Activated CD8-positive, alpha-beta memory T cell treated with anti-CD3 and anti-CD28 coated beads, Interleukin-2, amount 50 U/mL, for 1 hour (primary cell): Measurements from ENCODE around the gene PLCB3.
"Not testable (repeated sequence)": the region's sequence is repeated elsewhere in the genome, so short reads cannot be mapped to it uniquely, and the experiment has no call there.

ENCODE experiments used
- DNase-seq: peaks from one replicate; pipeline ENCODE4 v3.0.0-alpha.2; 2020; ENCODE audit errors: extremely low read depth

The PLCB3 gene

DNA sequence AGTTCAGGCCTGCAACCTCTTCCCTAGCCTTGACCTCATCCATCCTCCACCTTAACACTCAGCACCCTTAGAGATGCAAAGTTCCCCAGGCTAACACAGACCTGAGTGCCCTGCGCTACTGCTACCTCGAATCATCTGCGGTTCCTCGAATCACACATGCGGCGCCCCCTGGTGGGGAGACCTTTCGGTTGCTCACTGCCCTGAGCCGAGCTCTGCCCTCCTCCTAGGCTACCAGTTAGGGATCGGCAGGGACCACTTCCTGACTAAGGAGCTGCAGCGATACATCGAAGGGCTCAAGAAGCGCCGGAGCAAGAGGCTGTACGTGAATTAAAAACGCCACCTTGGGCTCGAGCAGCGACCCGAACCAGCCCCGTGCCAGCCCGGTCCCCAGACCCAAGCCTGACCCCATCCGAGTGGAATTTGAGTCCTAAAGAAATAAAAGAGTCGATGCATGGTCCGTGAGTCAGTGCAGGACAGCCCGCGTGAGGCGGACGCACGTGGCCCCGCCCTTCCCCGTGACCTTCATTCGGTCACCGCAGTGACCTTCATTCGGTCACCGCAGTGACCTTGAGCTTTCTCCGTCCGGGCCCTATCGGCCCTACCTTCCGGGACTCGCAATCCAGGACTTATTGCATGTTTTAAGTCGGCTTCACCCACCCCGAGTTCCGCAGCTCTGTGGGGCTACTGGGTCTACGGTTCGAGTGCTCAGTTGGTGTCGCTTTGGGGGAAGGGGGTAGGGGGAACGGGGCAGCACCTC, 53.2 kb downstream of the PLCB3 start:
- peak; percentile 82 for DNase-seq

DNA sequence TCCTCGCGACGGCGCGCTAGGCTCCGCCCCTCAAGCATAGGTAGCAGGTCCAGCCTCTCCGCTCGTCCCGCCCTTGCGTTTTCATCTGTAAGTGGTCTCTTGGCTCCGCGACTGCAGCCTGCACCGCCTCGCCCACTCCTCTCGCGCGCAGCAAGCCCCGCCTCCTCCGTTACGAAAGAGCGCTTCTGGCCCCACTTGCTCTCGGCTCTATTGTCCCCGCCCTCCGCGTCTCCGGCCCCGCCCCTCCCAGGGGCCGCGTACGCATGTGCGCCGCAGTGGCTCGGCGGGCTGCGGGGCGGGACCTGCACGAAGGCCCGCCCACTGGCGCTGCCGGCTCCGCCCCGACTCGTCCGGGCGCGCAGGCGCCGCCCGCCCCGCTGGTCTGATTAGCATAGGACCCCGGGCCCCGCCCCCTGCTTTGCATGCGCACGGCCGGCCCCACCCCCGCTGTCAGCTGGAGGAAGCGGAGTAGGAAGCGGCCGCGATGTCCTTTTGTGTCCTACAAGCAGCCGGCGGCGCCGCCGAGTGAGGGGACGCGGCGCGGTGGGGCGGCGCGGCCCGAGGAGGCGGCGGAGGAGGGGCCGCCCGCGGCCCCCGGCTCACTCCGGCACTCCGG, 53.9 kb downstream of the PLCB3 start, which contains the start of gene ESRRA:
Gene ESRRA (plus strand): TSS at position 450 of the 616 bp plus-strand sequence. CDS start 1,656 bp downstream, outside the sequence.
- peak; percentile 99 for DNase-seq

DNA sequence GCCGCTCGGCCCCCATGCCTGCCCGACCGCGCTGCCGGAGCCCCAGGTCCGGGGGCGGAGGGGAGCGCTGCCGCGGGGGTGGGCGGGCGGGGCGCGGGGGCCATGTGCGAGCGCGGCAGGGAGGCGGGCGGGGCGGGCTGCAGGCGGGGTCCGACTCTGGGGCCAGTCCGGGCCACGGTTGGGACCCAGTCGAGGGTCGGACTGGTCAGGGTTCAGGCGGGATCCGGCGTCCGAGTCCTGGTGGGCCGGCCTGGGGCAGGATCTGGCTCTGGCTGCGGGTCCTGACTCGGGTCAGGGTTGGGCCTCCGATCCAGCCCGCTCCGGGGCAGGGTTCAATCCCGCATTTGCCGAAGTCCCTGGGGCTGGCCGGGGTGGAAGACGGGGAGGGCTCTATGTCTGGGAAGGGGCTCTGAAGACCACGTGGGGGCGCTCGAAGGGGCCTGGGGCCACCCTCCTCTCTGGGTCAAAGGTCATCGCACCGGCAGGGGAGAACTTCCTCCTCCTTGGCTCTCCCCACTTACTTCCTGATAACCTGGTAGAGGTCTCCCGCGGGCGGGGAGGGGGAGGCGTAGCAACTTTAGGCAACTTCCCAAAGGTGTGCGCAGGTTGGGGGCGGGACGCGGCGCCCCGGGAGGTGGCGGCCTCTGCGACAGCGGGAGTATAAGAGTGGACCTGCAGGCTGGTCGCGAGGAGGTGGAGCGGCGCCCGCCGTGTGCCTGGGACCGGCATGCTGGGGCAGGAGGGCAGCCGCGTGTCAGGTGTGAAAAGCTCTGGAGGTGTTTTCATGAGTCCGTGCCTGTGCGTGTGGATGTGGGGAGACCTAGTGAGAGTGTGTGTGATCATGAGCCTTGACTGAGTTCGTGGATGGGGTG, 54.6 kb downstream of the PLCB3 start:
- DNase-seq, result no peak

DNA sequence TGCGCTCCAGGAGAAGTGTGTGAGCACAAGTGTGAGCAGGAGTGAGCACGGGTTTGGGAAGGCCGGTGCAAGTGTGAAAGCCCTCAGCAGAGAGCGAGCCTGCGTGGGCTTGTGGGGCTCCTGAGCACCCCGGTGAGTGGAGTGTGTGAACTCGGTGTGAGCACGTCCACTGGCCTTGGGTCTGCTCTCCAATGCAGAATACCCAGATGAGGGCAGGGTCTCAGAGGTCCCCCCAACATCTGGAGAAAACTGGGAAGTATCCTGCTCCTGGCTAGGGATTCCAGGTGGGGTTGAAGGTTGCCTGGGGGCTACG, 55.2 kb downstream of the PLCB3 start:
- no peak for DNase-seq

DNA sequence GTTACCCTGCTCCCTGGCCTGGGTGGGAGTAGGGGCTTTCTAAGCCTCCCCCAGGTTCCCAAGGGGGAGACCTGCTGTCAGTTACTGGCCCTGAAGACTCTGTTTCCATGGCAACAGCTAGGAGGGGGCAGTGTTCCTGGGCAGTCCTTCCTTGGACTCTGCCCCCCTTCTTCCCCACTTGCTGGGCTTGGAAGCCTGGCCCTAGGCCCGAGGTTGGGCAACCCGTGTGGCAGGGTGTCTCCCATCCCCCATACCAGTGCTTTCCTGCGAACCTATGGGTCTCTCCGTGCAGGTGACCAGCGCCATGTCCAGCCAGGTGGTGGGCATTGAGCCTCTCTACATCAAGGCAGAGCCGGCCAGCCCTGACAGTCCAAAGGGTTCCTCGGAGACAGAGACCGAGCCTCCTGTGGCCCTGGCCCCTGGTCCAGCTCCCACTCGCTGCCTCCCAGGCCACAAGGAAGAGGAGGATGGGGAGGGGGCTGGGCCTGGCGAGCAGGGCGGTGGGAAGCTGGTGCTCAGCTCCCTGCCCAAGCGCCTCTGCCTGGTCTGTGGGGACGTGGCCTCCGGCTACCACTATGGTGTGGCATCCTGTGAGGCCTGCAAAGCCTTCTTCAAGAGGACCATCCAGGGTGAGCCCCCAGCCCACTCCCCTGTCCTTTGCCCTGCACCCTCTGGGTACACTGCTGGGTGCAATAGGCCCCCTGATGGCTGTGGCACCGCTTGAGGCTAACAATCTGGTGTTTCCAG, 55.7 kb downstream of the PLCB3 start:
- no peak for DNase-seq

DNA sequence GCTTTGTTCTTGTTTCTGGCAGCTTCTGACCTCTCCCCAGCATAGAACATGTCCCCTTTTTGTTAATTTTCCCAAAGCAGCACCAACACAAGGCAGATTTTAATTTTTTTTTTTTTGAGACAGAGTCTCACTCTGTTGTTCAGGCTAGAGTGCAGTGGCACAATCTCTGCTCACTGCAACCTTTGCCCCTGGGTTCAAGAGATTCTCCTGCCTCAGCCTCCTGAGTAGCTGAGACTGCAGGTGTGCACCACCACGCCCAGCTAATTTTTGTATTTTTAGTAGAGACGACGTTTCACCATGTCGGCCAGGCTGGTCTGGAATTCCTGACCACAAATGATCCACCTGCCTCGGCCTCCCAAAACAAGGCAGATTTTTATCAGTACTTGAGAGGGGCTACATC, 56.5 kb downstream of the PLCB3 start:
- not testable (repeated sequence) for DNase-seq

DNA sequence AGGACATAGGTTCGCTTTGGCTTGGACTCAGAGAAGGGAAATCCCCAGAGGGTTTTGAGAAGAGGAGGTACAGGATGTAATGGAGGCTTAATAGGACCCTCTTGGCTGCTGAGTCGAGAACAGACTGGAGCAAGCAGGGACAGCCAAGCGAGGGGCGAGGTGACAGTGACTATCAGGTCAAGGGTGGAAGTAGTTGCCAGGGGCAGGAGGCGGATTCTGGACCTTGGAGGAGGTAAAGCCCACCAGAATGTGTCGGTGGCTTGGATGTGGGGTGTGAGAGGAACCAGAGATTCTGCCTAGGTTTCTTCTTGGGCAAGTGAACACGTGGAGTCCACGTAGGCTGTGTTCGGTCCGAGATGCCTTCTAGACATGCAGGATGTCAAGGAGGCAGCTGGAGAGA, 61.6 kb downstream of the PLCB3 start:
- no peak for DNase-seq

DNA sequence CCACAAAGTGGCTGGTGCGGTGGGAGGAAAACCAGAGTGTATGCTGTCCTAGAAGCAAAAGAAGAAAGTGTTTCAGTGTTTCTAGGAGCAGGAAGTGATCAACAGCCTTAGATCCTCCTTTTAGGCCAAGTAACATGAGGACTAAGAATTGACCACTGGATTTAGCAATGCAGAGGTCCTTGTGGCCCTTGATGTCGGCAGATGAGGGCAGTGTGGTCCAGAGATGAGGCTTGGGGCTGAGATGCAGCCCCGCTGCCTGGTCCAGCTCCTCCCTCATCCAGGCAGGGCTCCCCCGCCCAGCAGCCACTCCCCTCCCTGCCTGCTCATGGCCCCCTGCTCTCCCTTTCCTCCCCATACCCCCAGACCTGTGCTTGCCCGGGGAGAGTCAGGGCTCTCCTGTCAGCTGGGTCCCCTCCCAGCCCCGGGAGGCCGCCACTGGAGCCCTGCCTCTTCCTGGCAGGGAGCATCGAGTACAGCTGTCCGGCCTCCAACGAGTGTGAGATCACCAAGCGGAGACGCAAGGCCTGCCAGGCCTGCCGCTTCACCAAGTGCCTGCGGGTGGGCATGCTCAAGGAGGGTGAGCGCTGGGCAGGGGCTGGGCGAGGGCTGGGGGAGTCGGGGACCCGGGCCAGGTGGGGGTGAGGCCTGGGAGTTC, 62.3 kb downstream of the PLCB3 start:
- no peak for DNase-seq

DNA sequence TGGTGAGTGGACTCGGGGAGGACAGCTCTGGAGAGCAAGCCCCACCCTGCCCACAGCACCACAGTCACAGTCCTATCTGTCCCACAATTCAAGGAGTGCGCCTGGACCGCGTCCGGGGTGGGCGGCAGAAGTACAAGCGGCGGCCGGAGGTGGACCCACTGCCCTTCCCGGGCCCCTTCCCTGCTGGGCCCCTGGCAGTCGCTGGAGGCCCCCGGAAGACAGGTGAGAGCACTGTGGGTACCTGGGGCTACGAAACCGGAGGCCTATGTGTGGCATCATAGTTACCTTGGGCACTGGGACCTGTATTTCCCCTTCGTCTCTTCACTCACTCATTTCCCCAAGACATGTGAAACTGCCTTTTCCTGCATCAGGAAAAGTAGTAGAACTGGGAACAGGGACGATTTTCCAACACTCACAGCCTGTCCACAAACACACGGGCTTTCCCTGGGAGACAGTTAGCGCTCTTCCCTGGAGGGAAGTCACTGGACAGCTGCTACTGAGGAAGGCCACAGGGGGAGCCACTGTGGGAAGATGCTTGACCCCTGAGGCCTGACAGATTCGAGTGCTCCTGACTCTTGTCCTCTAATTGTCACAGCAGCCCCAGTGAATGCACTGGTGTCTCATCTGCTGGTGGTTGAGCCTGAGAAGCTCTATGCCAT, 62.9 kb downstream of the PLCB3 start:
- no peak for DNase-seq

DNA sequence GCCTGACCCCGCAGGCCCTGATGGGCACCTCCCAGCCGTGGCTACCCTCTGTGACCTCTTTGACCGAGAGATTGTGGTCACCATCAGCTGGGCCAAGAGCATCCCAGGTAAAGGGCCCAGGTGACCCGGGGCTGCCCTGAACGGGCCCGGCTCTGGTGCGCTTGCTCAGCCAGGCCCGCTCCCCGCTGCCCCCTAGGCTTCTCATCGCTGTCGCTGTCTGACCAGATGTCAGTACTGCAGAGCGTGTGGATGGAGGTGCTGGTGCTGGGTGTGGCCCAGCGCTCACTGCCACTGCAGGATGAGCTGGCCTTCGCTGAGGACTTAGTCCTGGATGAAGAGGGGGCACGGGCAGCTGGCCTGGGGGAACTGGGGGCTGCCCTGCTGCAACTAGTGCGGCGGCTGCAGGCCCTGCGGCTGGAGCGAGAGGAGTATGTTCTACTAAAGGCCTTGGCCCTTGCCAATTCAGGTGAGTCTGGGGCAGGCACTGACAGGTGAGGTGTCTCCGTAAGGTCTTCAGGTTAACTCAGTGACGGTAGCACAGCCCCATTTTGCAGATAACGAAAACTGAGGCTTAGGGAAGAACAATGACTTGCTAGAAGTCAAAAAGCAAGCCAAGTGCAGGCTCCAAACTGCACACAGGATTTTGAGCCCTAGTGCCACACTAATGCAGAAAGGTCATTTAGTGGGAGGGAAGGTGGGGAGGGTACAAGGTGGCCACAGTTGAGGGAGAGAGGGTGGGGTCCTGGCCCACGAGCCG, 63.7 kb downstream of the PLCB3 start:
- no peak for DNase-seq

DNA sequence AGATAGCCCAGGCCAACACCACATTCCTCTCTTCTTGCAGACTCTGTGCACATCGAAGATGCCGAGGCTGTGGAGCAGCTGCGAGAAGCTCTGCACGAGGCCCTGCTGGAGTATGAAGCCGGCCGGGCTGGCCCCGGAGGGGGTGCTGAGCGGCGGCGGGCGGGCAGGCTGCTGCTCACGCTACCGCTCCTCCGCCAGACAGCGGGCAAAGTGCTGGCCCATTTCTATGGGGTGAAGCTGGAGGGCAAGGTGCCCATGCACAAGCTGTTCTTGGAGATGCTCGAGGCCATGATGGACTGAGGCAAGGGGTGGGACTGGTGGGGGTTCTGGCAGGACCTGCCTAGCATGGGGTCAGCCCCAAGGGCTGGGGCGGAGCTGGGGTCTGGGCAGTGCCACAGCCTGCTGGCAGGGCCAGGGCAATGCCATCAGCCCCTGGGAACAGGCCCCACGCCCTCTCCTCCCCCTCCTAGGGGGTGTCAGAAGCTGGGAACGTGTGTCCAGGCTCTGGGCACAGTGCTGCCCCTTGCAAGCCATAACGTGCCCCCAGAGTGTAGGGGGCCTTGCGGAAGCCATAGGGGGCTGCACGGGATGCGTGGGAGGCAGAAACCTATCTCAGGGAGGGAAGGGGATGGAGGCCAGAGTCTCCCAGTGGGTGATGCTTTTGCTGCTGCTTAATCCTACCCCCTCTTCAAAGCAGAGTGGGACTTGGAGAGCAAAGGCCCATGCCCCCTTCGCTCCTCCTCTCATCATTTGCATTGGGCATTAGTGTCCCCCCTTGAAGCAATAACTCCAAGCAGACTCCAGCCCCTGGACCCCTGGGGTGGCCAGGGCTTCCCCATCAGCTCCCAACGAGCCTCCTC, 64.6 kb downstream of the PLCB3 start:
- DNase-seq, result not testable (repeated sequence)

DNA sequence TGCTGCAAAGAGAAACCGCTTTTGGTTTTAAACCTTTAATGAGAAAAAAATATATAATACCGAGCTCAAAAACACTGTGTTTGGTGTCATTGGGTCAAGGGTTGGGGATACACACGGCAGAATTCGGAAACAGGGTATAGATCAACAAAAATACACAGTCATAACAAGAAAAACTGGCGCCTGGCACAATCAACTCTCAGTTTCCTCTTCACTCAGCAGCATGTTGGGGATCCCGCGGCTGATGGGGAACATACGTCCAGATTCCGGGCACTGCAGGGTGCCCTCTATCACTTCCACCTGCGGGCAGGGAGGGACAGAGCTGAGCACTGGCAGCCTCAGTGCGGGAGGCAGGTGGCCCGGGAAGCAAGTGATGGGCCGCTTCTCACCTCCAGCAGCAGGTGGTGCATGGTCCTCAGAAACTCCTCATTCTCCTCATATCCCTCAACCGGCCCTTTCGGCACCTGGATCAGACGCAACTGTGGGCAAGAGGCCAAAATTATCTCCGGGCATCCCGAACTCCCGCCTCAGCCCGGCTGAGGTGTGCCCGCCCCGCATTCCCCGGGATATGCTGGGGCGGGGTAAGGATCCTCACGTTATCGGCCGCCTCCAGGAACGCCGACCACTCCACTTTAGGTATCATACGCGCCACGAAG, 65.5 kb downstream of the PLCB3 start:
- DNase-seq, result no peak

DNA sequence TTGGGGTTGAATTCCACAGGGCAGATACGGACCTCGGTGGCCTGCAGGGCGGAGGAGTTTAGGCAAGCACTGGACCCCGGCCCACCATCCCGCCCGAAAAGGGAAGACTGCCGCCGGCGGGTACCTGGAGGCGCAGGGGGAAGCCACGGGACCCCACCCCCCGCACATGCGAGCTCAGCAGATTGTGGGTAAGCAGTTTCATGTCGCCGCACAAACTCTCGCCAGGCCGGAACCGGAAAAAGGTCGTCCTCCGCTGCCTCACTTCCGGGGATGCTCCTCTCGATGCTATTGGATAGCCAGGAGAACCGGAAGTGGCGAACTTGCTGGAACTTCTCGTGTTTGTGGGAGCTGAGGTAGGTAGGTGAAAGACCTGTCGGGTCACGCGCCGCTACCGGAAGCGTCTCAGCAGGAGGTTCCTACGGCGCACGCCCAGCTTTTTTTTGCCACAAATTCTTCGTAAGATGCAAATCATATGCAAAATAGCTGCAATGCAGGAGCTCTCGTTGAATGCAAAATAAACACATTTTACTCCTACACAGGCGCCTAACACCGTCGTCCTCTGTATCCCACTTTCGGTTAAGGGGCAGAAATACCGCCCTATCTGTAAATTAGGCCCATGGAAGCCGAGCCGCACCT, 66.1 kb downstream of the PLCB3 start, which contains the start of gene TRMT112:
Gene TRMT112 (minus strand): TSS at position 235 of the 636 bp plus-strand sequence. CDS start 33 bp downstream, at position 202.
- peak; percentile 97 for DNase-seq

DNA sequence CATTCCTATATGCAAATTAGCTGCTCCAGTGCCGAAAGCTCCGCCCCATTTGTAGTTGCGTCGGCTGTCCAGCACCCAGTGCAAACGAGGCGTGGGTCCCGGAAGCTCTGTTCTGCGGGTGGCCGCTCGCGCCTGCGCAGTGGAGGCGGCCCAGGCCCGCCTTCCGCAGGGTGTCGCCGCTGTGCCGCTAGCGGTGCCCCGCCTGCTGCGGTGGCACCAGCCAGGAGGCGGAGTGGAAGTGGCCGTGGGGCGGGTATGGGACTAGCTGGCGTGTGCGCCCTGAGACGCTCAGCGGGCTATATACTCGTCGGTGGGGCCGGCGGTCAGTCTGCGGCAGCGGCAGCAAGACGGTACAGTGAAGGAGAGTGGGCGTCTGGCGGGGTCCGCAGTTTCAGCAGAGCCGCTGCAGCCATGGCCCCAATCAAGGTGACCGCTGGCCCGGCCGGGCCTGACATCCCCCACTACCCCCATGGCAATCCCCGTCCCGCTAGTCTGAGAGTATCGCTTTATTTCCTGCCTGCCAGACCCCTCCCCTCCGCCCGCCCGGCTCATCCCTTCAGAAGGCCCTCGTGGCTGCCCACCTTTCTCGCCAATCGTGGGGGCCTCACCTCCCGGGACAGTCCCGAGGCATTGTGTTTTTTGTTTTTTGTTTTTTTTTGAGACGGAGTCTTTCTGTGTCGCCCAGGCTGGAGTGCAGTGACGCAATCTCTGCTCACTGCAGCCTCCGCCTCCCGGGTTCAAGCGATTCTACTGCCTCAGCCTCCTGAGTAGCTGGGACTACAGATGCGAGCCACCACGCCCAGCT, 66.8 kb downstream of the PLCB3 start, which contains the start of gene PRDX5:
Gene PRDX5 (plus strand): TSS at position 161 of the 805 bp plus-strand sequence. CDS start 95 bp downstream, at position 256.
- DNase-seq, result peak; percentile 86
